GM15510 (cell line): ENCODE data around the gene DNAJC7.

Source experiments
- POLR2A ChIP-seq: IDR thresholded peaks from 3 replicates; pipeline ENCODE4 v1.6.1; 2011; ENCODE audit warnings: borderline replicate concordance; ENCODE audit not compliant: insufficient read length; ENCODE audit errors: extremely low read depth

Gene DNAJC7

DNA sequence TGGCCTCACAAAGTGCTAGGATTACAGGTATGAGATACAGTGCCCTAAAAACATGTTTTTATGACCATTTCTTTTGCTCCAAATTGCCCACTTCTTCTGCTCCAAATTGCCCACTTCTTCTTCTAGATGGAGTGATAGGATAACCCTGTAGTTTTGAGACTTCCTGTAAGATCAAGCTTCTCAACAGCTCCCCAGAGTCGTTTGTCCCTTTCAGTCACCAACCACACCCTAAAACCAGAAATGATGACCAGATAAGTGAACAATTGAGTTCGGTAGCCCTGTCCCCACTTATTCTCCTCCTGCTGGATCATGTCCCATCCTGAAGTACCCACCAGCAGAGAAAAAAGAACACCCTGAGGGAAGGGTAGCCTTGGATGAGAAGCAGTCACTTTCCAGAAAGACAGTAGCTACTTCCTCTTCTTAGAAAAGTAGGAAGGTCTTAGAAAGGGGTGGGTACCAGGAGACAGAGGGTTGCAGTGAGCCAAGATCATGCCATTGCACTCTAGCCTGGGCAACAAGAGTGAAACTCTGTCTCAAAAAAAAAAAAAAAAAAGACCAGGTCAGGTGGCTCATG lies 84.3 kb downstream of the DNAJC7 start:
- TF ChIP-seq POLR2A: no peak

DNA sequence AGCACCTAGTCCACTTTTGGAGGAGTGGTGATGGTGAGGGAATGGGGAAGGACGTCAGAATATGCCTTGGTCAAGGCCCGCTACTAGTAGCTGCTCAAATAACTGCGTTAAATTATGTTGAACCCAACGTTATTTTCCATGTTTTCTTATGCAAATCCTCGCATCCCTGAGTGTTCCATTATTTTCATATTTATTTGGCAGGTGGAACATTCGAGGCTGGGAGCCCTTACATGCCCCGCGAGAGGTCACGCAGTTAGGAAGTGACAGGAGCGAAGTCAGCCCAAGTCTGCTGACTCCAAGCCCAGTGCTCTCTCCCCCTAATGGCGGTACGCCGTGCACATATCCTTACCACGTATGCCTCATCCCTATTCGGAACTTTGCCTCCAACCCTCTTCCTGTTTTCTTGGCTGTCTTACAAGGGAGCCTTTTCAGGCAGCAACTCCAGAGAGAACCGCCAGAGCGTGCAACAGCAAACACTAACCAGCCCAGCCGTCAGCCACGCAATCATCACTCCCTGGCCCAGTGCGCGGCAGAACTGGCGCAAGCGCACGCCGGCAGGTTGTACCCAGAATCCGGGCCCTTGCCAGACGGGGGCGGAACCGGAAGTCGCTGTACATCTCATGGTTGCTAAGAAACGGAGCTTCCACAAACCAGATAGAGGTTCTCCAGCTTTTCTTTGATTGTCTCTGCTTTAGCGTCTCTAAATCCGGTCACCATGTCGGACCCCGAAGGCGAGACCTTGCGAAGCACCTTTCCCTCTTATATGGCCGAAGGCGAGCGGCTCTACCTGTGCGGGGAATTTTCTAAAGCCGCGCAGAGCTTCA lies 87.0 kb downstream of the DNAJC7 start, which contains the start of gene ODAD4:
Gene ODAD4, plus strand, starts transcription at position 609 of the 824 bp plus-strand sequence. Its CDS starts 107 bp downstream, at position 716.
- peak; percentile 97 for TF ChIP-seq POLR2A

DNA sequence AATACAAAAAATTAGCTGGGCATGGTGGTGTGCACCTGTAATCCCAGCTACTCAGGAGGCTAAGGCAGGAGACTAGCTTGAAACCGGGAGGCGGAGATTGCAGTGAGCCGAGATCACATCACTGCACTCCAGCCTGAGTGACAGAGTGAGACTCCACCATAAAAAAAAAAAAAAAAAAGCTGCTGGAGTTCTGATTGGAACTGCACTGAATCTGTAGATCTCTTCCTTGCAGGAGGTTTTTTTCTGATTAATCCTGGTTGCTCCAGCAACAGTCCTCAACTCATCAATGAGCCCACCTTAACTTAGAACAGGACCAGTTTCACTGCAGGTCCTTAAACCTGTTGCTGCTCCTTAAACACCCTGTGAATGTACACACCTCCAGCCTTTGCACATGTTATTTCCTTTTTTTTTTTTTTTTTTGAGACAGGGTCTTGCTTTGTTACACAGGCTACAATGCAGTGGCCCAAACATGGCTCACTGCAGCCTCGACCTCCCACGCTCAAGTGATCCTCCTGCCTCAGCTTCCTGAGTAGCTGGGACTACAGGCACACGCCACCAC lies 88.5 kb downstream of the DNAJC7 start:
- no peak for TF ChIP-seq POLR2A
